Astrocyte (in vitro differentiated cells and primary cell): ENCODE results near the gene STIM1. TPM values are rescaled to one million over a fixed set of nuclear protein-coding genes. Genes with fewer than 3 reads are reported as not detected.
A peak's percentile ranks its signal among the peaks of the same experiment; 100 is the strongest.

Source experiments
- DNase-seq: peaks from one replicate; pipeline ENCODE4 v3.0.0-alpha.2; 2010; ENCODE audit warnings: low read depth
- FAIRE-seq: peaks from 2 replicates; lab custom pipeline; 2011; peaks lifted over from hg19 to GRCh38; lab: Jason Lieb, UNC
- H2AFZ ChIP-seq: 2 replicates; pipeline ENCODE4 v1.6.0; 2012; ENCODE audit warnings: low read depth, low read length, inconsistent platforms
- H3K27ac ChIP-seq: 2 replicates; pipeline ENCODE4 v1.5.1; 2011; ENCODE audit warnings: low read depth, low read length, inconsistent platforms
- H3K27me3 ChIP-seq: 2 replicates; pipeline ENCODE4 v1.6.0; 2011; ENCODE audit warnings: low read length, inconsistent platforms; ENCODE audit not compliant: insufficient read depth
- H3K36me3 ChIP-seq: 2 replicates; pipeline ENCODE4 v1.5.1; 2011; ENCODE audit warnings: low read length, inconsistent platforms; ENCODE audit not compliant: insufficient read depth
- H3K4me1 ChIP-seq: 2 replicates; pipeline ENCODE4 v1.5.1; 2011; ENCODE audit warnings: low read length, inconsistent platforms; ENCODE audit not compliant: insufficient read depth
- H3K4me2 ChIP-seq: 2 replicates; pipeline ENCODE4 v1.6.0; 2012; ENCODE audit warnings: low read length, inconsistent platforms
- H3K4me3 ChIP-seq: 2 replicates; pipeline ENCODE4 v1.5.1; 2011; ENCODE audit warnings: low read depth, mild to moderate bottlenecking, low read length, inconsistent platforms; ENCODE audit not compliant: insufficient read depth
- H3K79me2 ChIP-seq: 2 replicates; pipeline ENCODE4 v1.6.0; 2012; ENCODE audit warnings: mild to moderate bottlenecking, low read length, inconsistent platforms; ENCODE audit not compliant: insufficient read depth
- H3K9ac ChIP-seq: 2 replicates; pipeline ENCODE4 v1.6.0; 2012; ENCODE audit warnings: mild to moderate bottlenecking, low read length, inconsistent platforms
- H3K9me3 ChIP-seq: 2 replicates; pipeline ENCODE4 v1.5.1; 2012; ENCODE audit warnings: low read depth, mild to moderate bottlenecking, low read length, inconsistent platforms; ENCODE audit not compliant: insufficient read depth
- H4K20me1 ChIP-seq: 2 replicates; pipeline ENCODE4 v1.6.0; 2012; ENCODE audit warnings: low read length, inconsistent platforms; ENCODE audit not compliant: insufficient read depth
- H3K27ac Mint-ChIP-seq: one replicate; pipeline ENCODE4 v1.8.0; 2021; ENCODE audit warnings: mild to moderate bottlenecking, mixed read lengths; ENCODE audit not compliant: unreplicated experiment
- H3K27me3 Mint-ChIP-seq: one replicate; pipeline ENCODE4 v1.8.0; 2021; ENCODE audit warnings: low read depth, mixed read lengths; ENCODE audit not compliant: unreplicated experiment
- H3K36me3 Mint-ChIP-seq: one replicate; pipeline ENCODE4 v1.8.0; 2021; ENCODE audit warnings: low read depth, mixed read lengths; ENCODE audit not compliant: unreplicated experiment
- H3K4me1 Mint-ChIP-seq: one replicate; pipeline ENCODE4 v1.8.0; 2021; ENCODE audit warnings: low read depth, mixed read lengths; ENCODE audit not compliant: unreplicated experiment
- H3K4me3 Mint-ChIP-seq: one replicate; pipeline ENCODE4 v1.8.0; 2021; ENCODE audit warnings: mild to moderate bottlenecking, moderate library complexity, mixed read lengths; ENCODE audit not compliant: unreplicated experiment
- H3K9me3 Mint-ChIP-seq: one replicate; pipeline ENCODE4 v1.8.0; 2021; ENCODE audit warnings: mild to moderate bottlenecking, mixed read lengths; ENCODE audit not compliant: unreplicated experiment
- EZH2 ChIP-seq: IDR thresholded peaks from 2 replicates; pipeline ENCODE4 v1.6.1; 2012; ENCODE audit warnings: mild to moderate bottlenecking, low read length, inconsistent platforms; ENCODE audit not compliant: insufficient read depth
- total RNA-seq: library from RNA; stranded (reverse); gene quantifications from 2 replicates; pipeline ENCODE4 v1.2.1, GENCODE V29; 2021
- TF ChIP-seq, protein P1 (sequence below): IDR thresholded peaks from 2 replicates; pipeline ENCODE4 v1.5.1; 2011; ENCODE audit warnings: low read depth, mild to moderate bottlenecking, inconsistent platforms, low read length, moderate library complexity; ENCODE audit not compliant: insufficient read depth

Gene STIM1
- total RNA-seq, 1 donor from 2014 or later: 42.9 TPM

DNA sequence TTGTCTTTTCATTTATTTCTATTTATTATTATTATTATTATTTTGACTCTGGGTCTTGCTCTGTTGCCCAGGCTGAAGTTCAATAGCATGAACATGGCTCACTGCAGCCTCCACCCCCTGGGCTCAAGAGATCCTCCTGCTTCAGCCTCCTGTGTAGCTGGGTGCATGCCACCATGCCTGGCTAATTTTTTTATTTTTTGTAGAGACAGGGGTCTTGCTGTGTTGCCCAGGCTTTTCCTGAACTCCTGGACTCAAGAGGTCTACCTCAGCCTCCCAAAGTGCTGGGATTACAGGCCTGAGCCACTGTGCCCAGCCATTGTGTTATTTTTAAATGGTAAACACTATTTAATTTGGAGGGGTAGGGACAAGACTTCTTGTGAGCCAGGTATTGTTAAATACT, 215.9 kb downstream of the STIM1 start:
- no peaks in the 10 kb centered on the region for H3K27me3 ChIP-seq
- H3K27ac Mint-ChIP-seq: no peak overlapping the region

DNA sequence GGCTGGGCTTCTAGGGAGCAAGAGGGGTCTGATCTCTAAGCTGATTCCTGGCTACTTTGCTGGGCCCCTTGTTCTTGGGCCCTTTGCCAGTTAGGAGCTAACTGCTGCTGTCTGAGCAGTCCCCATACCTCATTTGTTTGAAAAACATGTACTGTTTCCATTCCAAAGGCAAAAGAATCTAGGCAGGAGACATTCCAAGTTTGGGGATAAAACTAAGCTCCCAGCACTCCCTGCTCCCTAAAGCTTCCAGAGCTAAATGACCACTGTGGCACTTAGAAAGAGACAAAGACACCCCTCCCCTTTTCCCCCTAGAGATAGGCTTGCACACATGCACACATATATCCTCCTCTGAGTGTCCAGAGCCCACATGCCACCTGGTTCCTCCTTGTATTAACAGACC, 216.4 kb downstream of the STIM1 start:
- H4K20me1 ChIP-seq: no peaks in the 10 kb centered on the region
- H3K27ac ChIP-seq: no peak overlapping the region
- H3K9me3 ChIP-seq: no peaks in the 10 kb centered on the region
- no peak overlapping the region for H3K4me3 ChIP-seq
- Mint-ChIP-seq H3K9me3 (no peaks in the 10 kb centered on the region), H3K4me3 (no peak overlapping the region), H3K27ac (no peak overlapping the region), H3K27me3 (no peaks in the 10 kb centered on the region), H3K36me3 (peaks cover 3% of the 10 kb centered on the region), H3K4me1 (peaks cover 19% of the 10 kb centered on the region)
- peaks cover 6% of the 10 kb centered on the region for H3K4me1 ChIP-seq
- FAIRE-seq (no peak), DNase-seq (no peak)
- no peaks in the 10 kb centered on the region for H3K79me2 ChIP-seq
- H3K36me3 ChIP-seq: no peaks in the 10 kb centered on the region
- no peak overlapping the region for H3K9ac ChIP-seq
- no peak for TF ChIP-seq EZH2
- TF ChIP-seq, protein P1, sequence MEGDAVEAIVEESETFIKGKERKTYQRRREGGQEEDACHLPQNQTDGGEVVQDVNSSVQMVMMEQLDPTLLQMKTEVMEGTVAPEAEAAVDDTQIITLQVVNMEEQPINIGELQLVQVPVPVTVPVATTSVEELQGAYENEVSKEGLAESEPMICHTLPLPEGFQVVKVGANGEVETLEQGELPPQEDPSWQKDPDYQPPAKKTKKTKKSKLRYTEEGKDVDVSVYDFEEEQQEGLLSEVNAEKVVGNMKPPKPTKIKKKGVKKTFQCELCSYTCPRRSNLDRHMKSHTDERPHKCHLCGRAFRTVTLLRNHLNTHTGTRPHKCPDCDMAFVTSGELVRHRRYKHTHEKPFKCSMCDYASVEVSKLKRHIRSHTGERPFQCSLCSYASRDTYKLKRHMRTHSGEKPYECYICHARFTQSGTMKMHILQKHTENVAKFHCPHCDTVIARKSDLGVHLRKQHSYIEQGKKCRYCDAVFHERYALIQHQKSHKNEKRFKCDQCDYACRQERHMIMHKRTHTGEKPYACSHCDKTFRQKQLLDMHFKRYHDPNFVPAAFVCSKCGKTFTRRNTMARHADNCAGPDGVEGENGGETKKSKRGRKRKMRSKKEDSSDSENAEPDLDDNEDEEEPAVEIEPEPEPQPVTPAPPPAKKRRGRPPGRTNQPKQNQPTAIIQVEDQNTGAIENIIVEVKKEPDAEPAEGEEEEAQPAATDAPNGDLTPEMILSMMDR: no peak
- no peak overlapping the region for H3K4me2 ChIP-seq
- no peaks in the 10 kb centered on the region for H3K27me3 ChIP-seq
- H2AFZ ChIP-seq: no peak overlapping the region

More for the DNA sequence above, 215.9 kb downstream of the STIM1 start:
- no peak overlapping the region for H3K27ac ChIP-seq
- no peak for FAIRE-seq
- H4K20me1 ChIP-seq: no peaks in the 10 kb centered on the region
- H3K36me3 ChIP-seq: no peaks in the 10 kb centered on the region
- Mint-ChIP-seq H3K36me3 (peaks cover 3% of the 10 kb centered on the region), H3K27me3 (no peaks in the 10 kb centered on the region), H3K9me3 (no peaks in the 10 kb centered on the region), H3K4me3 (no peak overlapping the region), H3K4me1 (peaks cover 19% of the 10 kb centered on the region)
- peaks cover 6% of the 10 kb centered on the region for H3K4me1 ChIP-seq
- no peaks in the 10 kb centered on the region for H3K9me3 ChIP-seq
- H3K9ac ChIP-seq: no peak overlapping the region
- no peak for TF ChIP-seq EZH2
- TF ChIP-seq, protein P1: no peak
- no peak overlapping the region for H3K4me2 ChIP-seq
- H3K79me2 ChIP-seq: no peaks in the 10 kb centered on the region
- H3K4me3 ChIP-seq: no peak overlapping the region
- no peak for DNase-seq
- no peak overlapping the region for H2AFZ ChIP-seq

DNA sequence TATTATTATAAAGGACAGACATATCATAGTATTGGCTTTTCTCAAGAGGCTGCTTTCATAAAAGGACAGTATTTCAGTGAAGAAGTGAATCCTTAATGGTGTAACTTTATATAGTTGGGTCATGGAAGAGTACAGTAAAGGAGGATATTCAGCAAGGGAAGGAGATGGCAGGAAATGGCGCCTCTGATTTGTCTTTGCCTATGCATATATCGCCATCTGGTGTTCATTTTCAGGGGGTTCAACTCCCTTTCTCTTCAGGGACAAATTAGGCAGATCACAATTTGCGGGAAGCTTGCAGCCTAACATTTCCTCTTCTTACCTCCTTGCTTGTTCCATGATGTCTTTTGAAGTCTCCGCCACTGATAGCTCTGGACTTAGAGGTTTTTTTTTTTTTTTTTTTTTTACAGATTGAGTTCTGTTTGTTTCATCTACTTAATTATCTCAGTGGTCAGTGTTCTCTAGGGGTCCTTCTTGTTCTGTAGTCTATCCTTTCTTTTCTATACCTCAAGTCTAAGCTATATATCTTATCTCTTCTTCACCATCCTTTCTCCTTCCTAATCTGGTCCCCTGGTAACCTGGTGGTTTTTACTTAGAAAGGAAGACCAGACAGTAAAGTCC, 217.3 kb downstream of the STIM1 start:
- H2AFZ ChIP-seq: peak overlapping the region; percentile 47
- Mint-ChIP-seq H3K27ac (no peak overlapping the region), H3K27me3 (no peaks in the 10 kb centered on the region), H3K4me3 (no peak overlapping the region), H3K9me3 (no peaks in the 10 kb centered on the region), H3K36me3 (peaks cover 3% of the 10 kb centered on the region), H3K4me1 (peaks cover 19% of the 10 kb centered on the region)
- H3K9ac ChIP-seq: no peak overlapping the region
- peak; percentile 39 for DNase-seq
- no peaks in the 10 kb centered on the region for H4K20me1 ChIP-seq
- peaks cover 6% of the 10 kb centered on the region for H3K4me1 ChIP-seq
- FAIRE-seq: peak; percentile 85
- no peak overlapping the region for H3K4me3 ChIP-seq
- H3K27me3 ChIP-seq: no peaks in the 10 kb centered on the region
- H3K79me2 ChIP-seq: no peaks in the 10 kb centered on the region
- no peak overlapping the region for H3K27ac ChIP-seq
- no peaks in the 10 kb centered on the region for H3K36me3 ChIP-seq
- no peak overlapping the region for H3K4me2 ChIP-seq
- H3K9me3 ChIP-seq: no peaks in the 10 kb centered on the region
- TF ChIP-seq EZH2: no peak
- TF ChIP-seq, protein P1: peak; percentile 92
